ENCODE measurements around the gene FMN1.
A peak's percentile ranks its signal among the peaks of the same experiment; 100 is the strongest.

FMN1 gene

DNA sequence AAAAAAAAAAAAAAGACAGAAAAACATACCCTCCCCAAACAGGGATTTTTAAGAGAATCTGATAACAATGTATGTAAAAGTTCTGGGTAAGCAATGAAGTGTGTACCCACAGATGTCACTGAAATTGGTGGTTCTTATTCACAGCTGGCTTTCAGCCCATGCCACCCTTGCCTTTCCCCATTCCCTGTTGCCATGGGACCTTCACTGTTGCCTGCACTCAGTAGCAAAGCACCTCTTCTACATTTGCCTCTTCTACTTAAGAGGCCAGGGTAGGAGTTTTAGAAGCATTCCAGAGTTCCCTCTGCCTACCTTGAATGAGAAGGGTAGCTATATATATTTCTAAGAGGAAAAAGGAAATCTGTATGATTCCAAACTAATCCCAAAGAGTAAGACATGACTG is 57.4 kb downstream of the FMN1 start:
- TF ChIP-seq, protein P1, sequence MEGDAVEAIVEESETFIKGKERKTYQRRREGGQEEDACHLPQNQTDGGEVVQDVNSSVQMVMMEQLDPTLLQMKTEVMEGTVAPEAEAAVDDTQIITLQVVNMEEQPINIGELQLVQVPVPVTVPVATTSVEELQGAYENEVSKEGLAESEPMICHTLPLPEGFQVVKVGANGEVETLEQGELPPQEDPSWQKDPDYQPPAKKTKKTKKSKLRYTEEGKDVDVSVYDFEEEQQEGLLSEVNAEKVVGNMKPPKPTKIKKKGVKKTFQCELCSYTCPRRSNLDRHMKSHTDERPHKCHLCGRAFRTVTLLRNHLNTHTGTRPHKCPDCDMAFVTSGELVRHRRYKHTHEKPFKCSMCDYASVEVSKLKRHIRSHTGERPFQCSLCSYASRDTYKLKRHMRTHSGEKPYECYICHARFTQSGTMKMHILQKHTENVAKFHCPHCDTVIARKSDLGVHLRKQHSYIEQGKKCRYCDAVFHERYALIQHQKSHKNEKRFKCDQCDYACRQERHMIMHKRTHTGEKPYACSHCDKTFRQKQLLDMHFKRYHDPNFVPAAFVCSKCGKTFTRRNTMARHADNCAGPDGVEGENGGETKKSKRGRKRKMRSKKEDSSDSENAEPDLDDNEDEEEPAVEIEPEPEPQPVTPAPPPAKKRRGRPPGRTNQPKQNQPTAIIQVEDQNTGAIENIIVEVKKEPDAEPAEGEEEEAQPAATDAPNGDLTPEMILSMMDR (IDR thresholded peaks at IDR 0.05): no peak

DNA sequence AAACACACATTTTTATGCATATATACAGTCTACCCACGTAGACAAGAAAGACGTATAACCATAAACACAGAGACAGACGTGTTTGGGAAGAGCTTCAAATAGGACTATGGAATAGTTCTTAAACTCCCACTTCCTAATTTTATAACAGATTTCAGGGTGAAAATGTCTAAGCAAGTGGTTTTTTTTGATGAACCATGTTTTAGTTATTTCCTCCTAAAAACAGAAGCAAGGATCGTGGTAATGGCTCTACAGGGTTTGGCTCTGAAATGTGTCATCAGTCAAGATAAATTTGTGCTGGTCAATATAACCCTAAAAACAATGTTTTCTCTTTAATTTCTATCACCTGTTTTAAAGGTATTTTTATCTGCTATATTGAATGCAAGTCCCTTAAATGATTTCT is 58.2 kb downstream of the FMN1 start:
- TF ChIP-seq, protein P1 (IDR thresholded peaks at IDR 0.05): no peak

DNA sequence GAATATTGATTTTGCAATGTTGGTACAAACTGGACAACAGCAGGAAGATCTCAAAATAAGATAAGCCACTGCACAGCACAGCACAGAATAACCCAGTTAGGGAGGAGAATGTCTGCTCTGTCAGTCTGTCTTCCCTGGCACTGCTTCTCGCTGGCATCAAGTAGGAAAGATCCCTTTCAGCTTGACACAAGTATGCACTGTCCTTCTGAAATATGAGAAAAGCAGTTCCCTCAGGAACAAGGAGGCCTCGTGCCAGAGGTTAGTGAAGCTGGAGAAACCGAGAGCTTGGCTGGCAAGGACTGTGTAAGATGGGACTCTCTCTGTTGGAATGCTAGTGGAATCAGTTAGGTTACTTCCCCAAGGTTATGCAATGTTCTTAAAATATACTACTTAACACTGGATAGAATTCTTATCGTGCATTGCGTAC is 59.1 kb downstream of the FMN1 start:
- TF ChIP-seq, protein P1 (IDR thresholded peaks at IDR 0.05): no peak

DNA sequence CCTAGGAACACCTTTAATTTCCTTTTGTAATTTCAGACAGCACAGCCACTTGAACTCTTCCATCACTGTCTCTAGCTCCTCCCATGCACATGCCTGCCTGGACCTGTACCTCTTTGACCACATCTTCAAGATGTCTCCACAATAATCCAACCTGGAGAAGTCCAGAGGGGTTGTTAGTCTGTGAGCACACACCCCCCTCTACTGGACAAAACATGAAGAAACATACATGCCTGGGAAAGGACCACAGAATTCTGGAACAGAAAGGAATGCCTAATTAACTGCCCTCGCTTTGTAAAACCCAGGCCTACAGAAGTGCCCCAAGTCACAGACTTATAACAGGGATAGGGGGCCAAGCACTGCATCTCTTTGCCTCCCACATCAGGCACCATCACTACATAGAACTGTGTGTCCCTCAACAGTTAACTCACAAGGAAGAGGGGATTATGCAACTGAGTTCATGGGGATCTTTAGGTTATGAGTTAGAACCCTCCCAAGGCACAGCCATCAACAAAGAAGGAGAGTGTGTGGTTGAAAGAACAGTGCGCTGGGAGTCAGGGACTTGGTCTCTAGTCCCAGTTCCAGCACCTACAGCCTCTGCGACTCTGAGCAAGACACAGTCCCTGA is 61.7 kb downstream of the FMN1 start:
- TF ChIP-seq, protein P1 (IDR thresholded peaks at IDR 0.05): peak; percentile 74

DNA sequence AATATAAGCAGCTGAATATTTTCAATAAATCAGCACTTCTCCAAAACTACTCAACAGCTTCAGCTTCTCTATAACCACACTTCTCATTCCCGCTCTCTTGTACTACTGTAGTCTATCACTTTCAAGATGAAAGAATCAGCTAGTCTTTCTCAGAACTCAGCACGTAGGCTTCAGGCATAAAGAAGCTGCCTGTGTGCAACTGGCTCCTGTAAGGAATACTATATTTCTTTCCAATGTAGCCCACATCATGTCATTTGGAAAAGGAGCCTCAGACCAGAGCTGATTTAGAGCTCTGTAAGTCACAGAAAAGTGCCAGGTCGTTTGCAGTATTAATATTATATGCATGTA is 62.3 kb downstream of the FMN1 start:
- TF ChIP-seq, protein P1 (IDR thresholded peaks at IDR 0.05): no peak

DNA sequence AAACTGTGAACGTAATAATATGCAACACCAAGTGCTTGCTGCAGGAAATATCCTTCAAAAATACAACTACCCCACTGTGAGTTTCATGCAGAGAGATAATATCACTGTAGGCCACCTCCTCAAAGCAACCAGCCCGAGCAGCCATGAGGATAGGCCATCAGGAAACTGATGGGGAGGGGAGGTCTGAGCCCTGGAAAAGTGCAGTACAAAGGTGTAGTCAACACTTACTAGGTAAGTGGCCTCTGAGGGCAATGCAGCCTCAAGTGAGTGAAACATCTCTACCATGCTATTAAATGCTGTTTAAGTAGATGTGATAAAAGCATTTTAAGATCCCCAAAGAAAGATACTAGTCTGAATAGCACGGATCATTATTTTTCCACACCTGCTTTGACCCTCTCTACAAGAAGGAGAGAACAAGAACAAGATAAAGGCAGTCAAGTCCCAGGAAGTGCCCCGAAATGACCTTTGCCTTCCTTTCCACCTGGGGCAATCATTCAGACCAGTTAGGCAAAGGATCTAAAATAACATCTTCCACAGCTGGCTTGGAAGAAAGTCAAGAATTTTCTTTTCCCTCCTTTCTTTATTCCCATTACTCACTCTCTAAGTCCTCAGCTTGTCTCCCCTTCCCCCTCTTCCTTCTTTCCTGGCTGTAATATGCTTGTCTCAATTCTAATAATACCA is 62.8 kb downstream of the FMN1 start:
- TF ChIP-seq, protein P1 (IDR thresholded peaks at IDR 0.05): no peak

DNA sequence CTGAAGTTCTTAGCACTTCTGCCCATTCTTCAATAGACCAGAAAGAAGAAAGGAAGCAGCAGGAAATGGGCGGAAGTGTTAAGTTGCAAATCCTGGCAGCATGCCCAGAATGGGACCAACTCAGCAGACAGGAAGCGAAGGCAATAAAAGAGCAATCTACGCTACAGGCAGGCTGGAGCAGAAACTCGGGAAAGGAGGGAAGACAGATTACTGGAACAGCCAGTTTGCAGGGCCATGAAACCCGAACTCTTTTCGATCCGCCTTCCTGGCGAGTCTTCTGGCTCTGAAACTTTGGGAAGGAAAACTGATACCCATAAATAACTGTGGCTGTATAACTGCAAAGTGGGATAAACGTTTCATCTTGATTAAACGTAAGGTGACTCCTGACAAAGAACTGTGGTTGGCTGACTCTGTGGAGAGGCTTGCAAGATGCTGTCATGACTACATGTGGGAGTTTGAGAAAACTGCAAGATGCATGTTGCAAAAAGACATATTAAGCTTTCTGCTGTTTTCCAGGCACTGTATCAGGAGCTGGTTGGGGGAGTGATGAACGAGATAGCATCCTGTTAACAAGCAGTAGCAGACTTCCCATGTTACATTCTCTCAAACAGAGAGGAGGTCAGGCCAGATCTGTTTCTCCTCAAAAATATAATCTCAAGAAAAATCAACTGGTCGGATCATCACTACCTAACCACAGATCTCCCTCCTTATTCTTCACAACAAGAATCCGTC is 67.8 kb downstream of the FMN1 start:
- TF ChIP-seq, protein P1 (IDR thresholded peaks at IDR 0.05): no peak
